HUES6 (cell line): ENCODE results near the gene VAX1.
A peak's percentile ranks its signal among the peaks of the same experiment; 100 is the strongest.
"Not testable (repeated sequence)": the region's sequence is repeated elsewhere in the genome, so short reads cannot be mapped to it uniquely, and the experiment has no call there.

Experiments used
- H3K27ac ChIP-seq: 2 replicates; pipeline ENCODE4 v1.7.0; 2013; ENCODE audit warnings: low read depth, mild to moderate bottlenecking, low read length, inconsistent platforms
- H3K27me3 ChIP-seq: 2 replicates; pipeline ENCODE4 v1.6.1; 2013; ENCODE audit warnings: low read length; ENCODE audit not compliant: control insufficient read depth, insufficient read depth
- H3K36me3 ChIP-seq: 2 replicates; pipeline ENCODE4 v1.6.1; 2013; ENCODE audit warnings: low read length; ENCODE audit not compliant: control insufficient read depth, insufficient read depth
- H3K4me1 ChIP-seq: 2 replicates; pipeline ENCODE4 v1.6.1; 2013; ENCODE audit warnings: low read length; ENCODE audit not compliant: control insufficient read depth, insufficient read depth
- H3K4me3 ChIP-seq: 2 replicates; pipeline ENCODE4 v1.5.1; 2013; ENCODE audit warnings: low read depth, low read length
- H3K9ac ChIP-seq: one replicate; pipeline ENCODE4 v1.6.1; 2013; ENCODE audit warnings: mild to moderate bottlenecking, low read length
- H3K9me3 ChIP-seq: 2 replicates; pipeline ENCODE4 v1.6.1; 2013; ENCODE audit warnings: low read depth, low read length; ENCODE audit not compliant: control insufficient read depth, insufficient read depth

VAX1 gene

GRCh38 chr10:117132751-117133231, 5.3 kb downstream of the VAX1 start:
- Histone ChIP-seq H3K9ac (no peak overlapping the region), H3K36me3 (no peaks in the 10 kb centered on the region), H3K4me1 (peaks cover 44% of the 10 kb centered on the region), H3K9me3 (no peaks in the 10 kb centered on the region), H3K27me3 (peaks cover 99% of the 10 kb centered on the region), H3K4me3 (peak overlapping the region; percentile 49), H3K27ac (no peak overlapping the region)

- no peaks in the 10 kb centered on the region for H3K36me3 ChIP-seq
- peaks cover 43% of the 10 kb centered on the region for H3K4me1 ChIP-seq
- H3K9me3 ChIP-seq = no peaks in the 10 kb centered on the region
- peaks cover 99% of the 10 kb centered on the region for H3K27me3 ChIP-seq
- no peak overlapping the region for H3K27ac ChIP-seq
- no peak overlapping the region for H3K9ac ChIP-seq
- H3K4me3 ChIP-seq = peak overlapping the region; percentile 46
Measured at GRCh38 chr10:117131376-117132327, 6.4 kb downstream of the VAX1 start.

GRCh38 chr10:117130862-117131375, 7.2 kb downstream of the VAX1 start:
- H3K27ac ChIP-seq = no peak overlapping the region
- peaks cover 98% of the 10 kb centered on the region for H3K27me3 ChIP-seq
- H3K4me3 ChIP-seq = peak overlapping the region; percentile 46
- H3K36me3 ChIP-seq = no peaks in the 10 kb centered on the region
- no peak overlapping the region for H3K9ac ChIP-seq
- H3K4me1 ChIP-seq = peaks cover 37% of the 10 kb centered on the region
- no peaks in the 10 kb centered on the region for H3K9me3 ChIP-seq

GRCh38 chr10:117130346-117130745, 7.7 kb downstream of the VAX1 start:
- H3K4me3 ChIP-seq = no peak overlapping the region
- H3K9me3 ChIP-seq = no peaks in the 10 kb centered on the region
- no peak overlapping the region for H3K27ac ChIP-seq
- peaks cover 98% of the 10 kb centered on the region for H3K27me3 ChIP-seq
- no peaks in the 10 kb centered on the region for H3K36me3 ChIP-seq
- H3K9ac ChIP-seq = no peak overlapping the region
- peaks cover 37% of the 10 kb centered on the region for H3K4me1 ChIP-seq

GRCh38 chr10:117126645-117127044, 11.4 kb downstream of the VAX1 start:
- not testable (repeated sequence) for H3K36me3 ChIP-seq, H3K27ac ChIP-seq, H3K4me3 ChIP-seq, H3K9me3 ChIP-seq, H3K9ac ChIP-seq
- Histone ChIP-seq H3K4me1 (peaks cover 12% of the 10 kb centered on the region), H3K27me3 (peaks cover 70% of the 10 kb centered on the region)

- Histone ChIP-seq H3K4me3 (no peak overlapping the region), H3K9ac (no peak overlapping the region)
Measured at GRCh38 chr10:117126034-117126433, 12.0 kb downstream of the VAX1 start.

GRCh38 chr10:117112220-117112619, 25.9 kb downstream of the VAX1 start:
- H3K27me3 ChIP-seq = peaks cover 20% of the 10 kb centered on the region
- H3K4me1 ChIP-seq = no peaks in the 10 kb centered on the region
- no peak overlapping the region for H3K27ac ChIP-seq
- no peak overlapping the region for H3K4me3 ChIP-seq
- H3K36me3 ChIP-seq = no peaks in the 10 kb centered on the region
- no peaks in the 10 kb centered on the region for H3K9me3 ChIP-seq
- no peak overlapping the region for H3K9ac ChIP-seq

More at GRCh38 chr10:117126034-117126433, 12.0 kb downstream of the VAX1 start:
- no peaks in the 10 kb centered on the region for H3K36me3 ChIP-seq
- no peak overlapping the region for H3K27ac ChIP-seq
- peaks cover 64% of the 10 kb centered on the region for H3K27me3 ChIP-seq
- H3K4me1 ChIP-seq = peaks cover 6% of the 10 kb centered on the region
- H3K9me3 ChIP-seq = no peaks in the 10 kb centered on the region

- no peaks in the 10 kb centered on the region for H3K9me3 ChIP-seq
- no peak overlapping the region for H3K27ac ChIP-seq
- H3K4me3 ChIP-seq = no peak overlapping the region
- no peak overlapping the region for H3K9ac ChIP-seq
- H3K27me3 ChIP-seq = peaks cover 4% of the 10 kb centered on the region
- H3K36me3 ChIP-seq = no peaks in the 10 kb centered on the region
- no peaks in the 10 kb centered on the region for H3K4me1 ChIP-seq
Measured at GRCh38 chr10:117107238-117107637, 30.8 kb downstream of the VAX1 start.

GRCh38 chr10:117096599-117097201, 41.4 kb downstream of the VAX1 start:
- Histone ChIP-seq H3K36me3 (no peaks in the 10 kb centered on the region), H3K4me1 (peaks cover 13% of the 10 kb centered on the region), H3K4me3 (no peak overlapping the region), H3K9me3 (no peaks in the 10 kb centered on the region), H3K27ac (no peak overlapping the region), H3K27me3 (no peaks in the 10 kb centered on the region), H3K9ac (no peak overlapping the region)

- Histone ChIP-seq H3K4me3 (no peak overlapping the region), H3K4me1 (peaks cover 16% of the 10 kb centered on the region), H3K9me3 (no peaks in the 10 kb centered on the region), H3K27me3 (no peaks in the 10 kb centered on the region), H3K9ac (no peak overlapping the region), H3K27ac (no peak overlapping the region), H3K36me3 (no peaks in the 10 kb centered on the region)
Measured at GRCh38 chr10:117094856-117095255, 43.2 kb downstream of the VAX1 start.

GRCh38 chr10:117092386-117092785, 45.7 kb downstream of the VAX1 start:
- no peaks in the 10 kb centered on the region for H3K36me3 ChIP-seq
- no peak overlapping the region for H3K27ac ChIP-seq
- H3K4me3 ChIP-seq = no peak overlapping the region
- no peaks in the 10 kb centered on the region for H3K27me3 ChIP-seq
- H3K9me3 ChIP-seq = no peaks in the 10 kb centered on the region
- H3K9ac ChIP-seq = no peak overlapping the region
- peaks cover 16% of the 10 kb centered on the region for H3K4me1 ChIP-seq
